H9 (cell line): ENCODE data around the gene SERPINA5. TPM values are rescaled to one million over a fixed set of nuclear protein-coding genes. Genes with fewer than 3 reads are reported as not detected.

Source experiments
- DNase-seq: peaks from one replicate; pipeline ENCODE4 v3.0.0-alpha.2; 2017
- H2AFZ ChIP-seq: one replicate; pipeline ENCODE4 v1.6.1; 2013; ENCODE audit warnings: mild to moderate bottlenecking, low read length, control low read depth, moderate library complexity
- H2AK5ac ChIP-seq: 2 replicates; pipeline ENCODE4 v1.6.1; 2013; ENCODE audit warnings: low read length, control low read depth, mixed read lengths; ENCODE audit not compliant: insufficient read length
- H2BK120ac ChIP-seq: one replicate; pipeline ENCODE4 v1.6.1; 2013; ENCODE audit warnings: low read depth, mild to moderate bottlenecking, low read length, control low read depth, inconsistent platforms; ENCODE audit not compliant: poor library complexity, severe bottlenecking
- H2BK12ac ChIP-seq: 2 replicates; pipeline ENCODE4 v1.6.1; 2013; ENCODE audit warnings: low read length, control low read depth, mixed read lengths, low read depth; ENCODE audit not compliant: insufficient read length
- H2BK15ac ChIP-seq: 2 replicates; pipeline ENCODE4 v1.6.1; 2013; ENCODE audit warnings: low read depth, low read length, control low read depth
- H2BK20ac ChIP-seq: one replicate; pipeline ENCODE4 v1.6.1; 2013; ENCODE audit warnings: low read depth, mild to moderate bottlenecking, low read length, control low read depth, inconsistent platforms; ENCODE audit not compliant: poor library complexity, severe bottlenecking
- H2BK5ac ChIP-seq: 2 replicates; pipeline ENCODE4 v1.6.1; 2013; ENCODE audit warnings: low read length, control low read depth, mixed read lengths; ENCODE audit not compliant: insufficient read length
- H3K14ac ChIP-seq: 2 replicates; pipeline ENCODE4 v1.6.1; 2013; ENCODE audit warnings: low read length, control low read depth; ENCODE audit not compliant: insufficient read depth
- H3K18ac ChIP-seq: 2 replicates; pipeline ENCODE4 v1.6.1; 2013; ENCODE audit warnings: low read depth, mild to moderate bottlenecking, mixed read lengths, low read length, control low read depth; ENCODE audit not compliant: insufficient read length
- H3K23ac ChIP-seq: 2 replicates; pipeline ENCODE4 v1.6.1; 2013; ENCODE audit warnings: low read length, control low read depth, mixed read lengths, low read depth; ENCODE audit not compliant: insufficient read length
- H3K23me2 ChIP-seq: 2 replicates; pipeline ENCODE4 v1.6.1; 2013; ENCODE audit warnings: low read depth, mild to moderate bottlenecking, mixed read lengths, low read length, control low read depth; ENCODE audit not compliant: insufficient read length, poor library complexity, severe bottlenecking
- H3K27ac ChIP-seq: 2 replicates; pipeline ENCODE4 v1.5.1; 2013; ENCODE audit warnings: low read length, control low read depth, mixed read lengths, low read depth; ENCODE audit not compliant: insufficient read length
- H3K27me3 ChIP-seq: 2 replicates; pipeline ENCODE4 v1.6.1; 2013; ENCODE audit warnings: low read length, control low read depth, inconsistent platforms; ENCODE audit not compliant: insufficient read depth
- H3K4ac ChIP-seq: 2 replicates; pipeline ENCODE4 v1.6.1; 2013; ENCODE audit warnings: low read depth, mild to moderate bottlenecking, control low read depth, inconsistent platforms, low read length, moderate library complexity
- H3K4me1 ChIP-seq: 2 replicates; pipeline ENCODE4 v1.6.1; 2013; ENCODE audit warnings: low read length, control low read depth, inconsistent platforms; ENCODE audit not compliant: insufficient read depth
- H3K4me2 ChIP-seq: 2 replicates; pipeline ENCODE4 v1.6.1; 2013; ENCODE audit warnings: low read length, control low read depth, mixed read lengths; ENCODE audit not compliant: insufficient read length, insufficient read depth
- H3K56ac ChIP-seq: 2 replicates; pipeline ENCODE4 v1.6.1; 2013; ENCODE audit warnings: low read depth, mild to moderate bottlenecking, mixed read lengths, low read length, control low read depth; ENCODE audit not compliant: insufficient read length
- H3K79me1 ChIP-seq: 2 replicates; pipeline ENCODE4 v1.6.1; 2013; ENCODE audit warnings: low read depth, mild to moderate bottlenecking, moderate library complexity, low read length, control low read depth, inconsistent platforms; ENCODE audit not compliant: insufficient read depth, poor library complexity, severe bottlenecking
- H3K79me2 ChIP-seq: 2 replicates; pipeline ENCODE4 v1.6.1; 2013; ENCODE audit warnings: low read length, control low read depth, inconsistent platforms; ENCODE audit not compliant: insufficient read depth
- H3K9ac ChIP-seq: 2 replicates; pipeline ENCODE4 v1.6.1; 2013; ENCODE audit warnings: low read length, control low read depth, mixed read lengths; ENCODE audit not compliant: insufficient read length; ENCODE audit errors: extremely low read depth
- H3K9me3 ChIP-seq: one replicate; pipeline ENCODE4 v1.6.1; 2013; ENCODE audit warnings: low read depth, low read length, inconsistent platforms; ENCODE audit not compliant: control insufficient read depth
- H3T11ph ChIP-seq: one replicate; pipeline ENCODE4 v1.6.1; 2013; ENCODE audit warnings: mild to moderate bottlenecking, low read length, control low read depth, inconsistent platforms
- H4K20me1 ChIP-seq: one replicate; pipeline ENCODE4 v1.6.1; 2013; ENCODE audit not compliant: control insufficient read depth, insufficient read length, insufficient read depth
- H4K5ac ChIP-seq: 2 replicates; pipeline ENCODE4 v1.6.1; 2013; ENCODE audit warnings: low read depth, mild to moderate bottlenecking, mixed read lengths, low read length, control low read depth; ENCODE audit not compliant: insufficient read length
- H4K8ac ChIP-seq: replicated peaks from 2 replicates; pipeline ENCODE4 v1.6.1; 2013; ENCODE audit warnings: low read length, control low read depth, mixed read lengths, low read depth; ENCODE audit not compliant: insufficient read length
- H4K91ac ChIP-seq: 2 replicates; pipeline ENCODE4 v1.6.1; 2013; ENCODE audit warnings: low read depth, mild to moderate bottlenecking, moderate library complexity, mixed read lengths, low read length, control low read depth; ENCODE audit not compliant: insufficient read length
- H3K27ac Mint-ChIP-seq, 3 experiments: 2 replicates in 2 of 3; 3 replicates in 1 of 3; pipeline ENCODE4 v1.8.0; 2020 to 2021; ENCODE audit warnings: mixed read lengths in 3 of 3, mild to moderate bottlenecking in 1 of 3, moderate library complexity in 1 of 3
- H3K27me3 Mint-ChIP-seq: 2 replicates; pipeline ENCODE4 v1.8.0; 2021; ENCODE audit warnings: low read depth, mild to moderate bottlenecking, moderate library complexity, mixed read lengths
- H3K36me3 Mint-ChIP-seq, 3 experiments: 2 replicates in 2 of 3; 3 replicates in 1 of 3; pipeline ENCODE4 v1.8.0; 2020 to 2021; ENCODE audit warnings: low read depth in 3 of 3, mixed read lengths in 3 of 3; ENCODE audit not compliant: insufficient read depth in 1 of 3
- H3K4me1 Mint-ChIP-seq, 2 experiments: 2 replicates each; pipeline ENCODE4 v1.8.0; 2020; ENCODE audit warnings: mixed read lengths in 2 of 2
- H3K4me3 Mint-ChIP-seq, 2 experiments: 2 replicates in 1 of 2; 3 replicates in 1 of 2; pipeline ENCODE4 v1.8.0; 2020 to 2021; ENCODE audit warnings: mild to moderate bottlenecking in 2 of 2, mixed read lengths in 2 of 2, moderate library complexity in 1 of 2
- H3K9me3 Mint-ChIP-seq, 2 experiments: 2 replicates in 1 of 2; 3 replicates in 1 of 2; pipeline ENCODE4 v1.8.0; 2020; ENCODE audit warnings: mild to moderate bottlenecking in 2 of 2, mixed read lengths in 2 of 2, moderate library complexity in 1 of 2
- CTCF ChIP-seq: fragments of 200-600 bp; sonication (generic); conservative IDR thresholded peaks from 3 replicates; pipeline ENCODE4 v1.8.0; 2021; ENCODE audit warnings: antibody characterized with exemption, mild to moderate bottlenecking
- WGBS: extraction: QIAGEN DNeasy Blood & Tissue Kit; methylation state at CpG from one replicate; pipeline ENCODE4 v1.1.7; 2013; ENCODE audit warnings: missing lambda C conversion rate, low lambda C conversion rate, mixed read lengths; ENCODE audit not compliant: insufficient read length; ENCODE audit errors: extremely low coverage; 5-methylcytosine and 5-hydroxymethylcytosine counted together
- total RNA-seq: library from RNA; stranded (reverse); gene quantifications from 2 replicates; pipeline ENCODE4 v1.2.1, GENCODE V29; 2021

The SERPINA5 gene
- total RNA-seq, 1 experiment from 2014 or later = 1.1 TPM

DNA sequence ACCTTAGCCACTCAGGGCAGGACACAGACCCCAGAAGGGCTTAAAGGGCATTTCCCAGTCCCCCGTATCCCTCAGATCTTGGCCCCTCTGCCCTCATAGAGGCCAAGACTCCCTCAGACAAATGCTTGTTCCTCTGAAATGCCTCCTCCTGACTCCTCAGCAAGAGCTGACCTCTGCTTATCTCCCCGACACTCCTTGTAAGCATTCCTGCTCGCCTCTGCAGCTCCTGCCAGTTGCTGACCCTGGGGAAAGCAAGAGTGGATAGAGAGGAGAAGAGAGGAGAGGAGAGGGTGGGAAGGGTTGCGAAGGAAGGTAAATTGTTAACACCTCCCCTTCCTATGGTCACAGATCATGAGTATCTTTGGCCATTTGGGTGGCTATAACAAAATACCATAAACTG is 7.1 kb downstream of the SERPINA5 start:
- no peak overlapping the region for H3K27ac ChIP-seq
- peaks cover 25% of the 10 kb centered on the region for H3K27me3 Mint-ChIP-seq
- no peak overlapping the region; the same call in 1 of the 2 replicates for H3K14ac ChIP-seq
- H4K20me1 ChIP-seq = no peaks in the 10 kb centered on the region
- no peak for DNase-seq
- H3K56ac ChIP-seq = no peak overlapping the region
- no peak overlapping the region for H3K27ac Mint-ChIP-seq
- no peak overlapping the region for H2BK12ac ChIP-seq
- no peak overlapping the region for H2AFZ ChIP-seq
- no peak overlapping the region for H2BK15ac ChIP-seq
- H2BK5ac ChIP-seq = no peak overlapping the region
- no peak overlapping the region for H2BK120ac ChIP-seq
- H4K8ac ChIP-seq = no peak overlapping the region
- peaks cover 0 to 12% (median 8%) of the 10 kb centered on the region in 3 experiments; a peak in 5 of 7 replicates for H3K36me3 Mint-ChIP-seq
- no peak overlapping the region for H2BK20ac ChIP-seq
- no peaks in the 10 kb centered on the region for H3K79me1 ChIP-seq
- H3K9me3 Mint-ChIP-seq = peaks cover 16 to 17% of the 10 kb centered on the region in 2 experiments
- no peak overlapping the region for H3K4me2 ChIP-seq
- no peak overlapping the region for H3K4me3 Mint-ChIP-seq
- H3K23ac ChIP-seq = no peak overlapping the region
- no peaks in the 10 kb centered on the region for H3K9me3 ChIP-seq
- peaks cover 16 to 17% of the 10 kb centered on the region in 2 experiments for H3K4me1 Mint-ChIP-seq
- no peak overlapping the region for H3K4ac ChIP-seq
- H2AK5ac ChIP-seq = no peak overlapping the region
- no peak overlapping the region for H4K5ac ChIP-seq
- no peaks in the 10 kb centered on the region for H3K23me2 ChIP-seq
- no peak overlapping the region for H4K91ac ChIP-seq
- TF ChIP-seq CTCF = no peak
- WGBS = no CpG with 5 or more reads among the region's 4 CpGs
- no peak overlapping the region for H3T11ph ChIP-seq
- H3K18ac ChIP-seq = no peak overlapping the region
- no peak overlapping the region for H3K9ac ChIP-seq
- no peaks in the 10 kb centered on the region for H3K79me2 ChIP-seq
- H3K4me1 ChIP-seq = no peaks in the 10 kb centered on the region
- no peaks in the 10 kb centered on the region for H3K27me3 ChIP-seq
